GM19023 (cell line): ENCODE measurements around the gene CREB3.
A peak's percentile ranks its signal among the peaks of the same experiment; 100 is the strongest.

Source experiments
- ATAC-seq: cut with Tn5 transposase; IDR thresholded peaks from one replicate; pipeline ENCODE4 v1.9.1; 2021; ENCODE audit warnings: mild to moderate bottlenecking, moderate library complexity; ENCODE audit not compliant: unreplicated experiment

Gene CREB3

DNA sequence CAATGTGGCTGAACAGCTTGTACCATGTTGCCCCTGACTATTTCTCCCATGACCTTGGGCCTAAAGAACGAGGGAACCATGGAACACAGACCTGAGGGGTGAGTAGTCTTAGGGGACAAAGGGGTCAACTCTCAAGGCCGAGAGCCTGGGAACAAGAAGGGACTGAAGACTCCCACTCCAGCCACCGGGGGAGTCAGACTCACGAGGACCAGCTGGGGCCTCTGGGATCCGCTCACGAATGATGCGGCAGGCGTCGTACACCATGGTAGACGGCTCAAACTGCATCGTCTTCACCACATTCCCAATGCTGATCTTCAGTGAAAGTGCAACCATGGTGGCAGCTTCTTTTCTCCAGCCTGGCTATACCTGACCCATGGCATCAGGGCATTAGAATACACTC is 7.1 kb upstream of the CREB3 start:
- no peak for ATAC-seq

DNA sequence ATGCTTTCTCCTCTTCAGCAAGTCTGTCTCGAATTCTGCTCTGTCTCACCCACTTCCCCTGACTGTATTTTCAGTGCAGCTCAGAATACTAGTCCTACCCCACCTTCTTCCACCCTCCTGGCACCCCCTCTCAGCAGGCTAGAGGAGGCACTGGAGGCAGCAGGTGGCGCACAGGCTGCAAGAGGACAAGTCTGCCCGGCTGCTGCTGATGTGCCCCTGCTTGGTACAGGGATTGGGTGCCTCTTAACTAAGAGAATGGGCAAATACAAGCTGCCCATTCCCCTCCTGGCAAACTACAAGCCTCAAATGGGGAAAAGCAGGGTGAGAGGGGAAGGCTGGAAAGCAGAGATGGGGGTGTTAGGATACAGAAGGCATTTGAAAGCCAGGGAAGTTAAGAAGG is 5.5 kb upstream of the CREB3 start:
- ATAC-seq: no peak

DNA sequence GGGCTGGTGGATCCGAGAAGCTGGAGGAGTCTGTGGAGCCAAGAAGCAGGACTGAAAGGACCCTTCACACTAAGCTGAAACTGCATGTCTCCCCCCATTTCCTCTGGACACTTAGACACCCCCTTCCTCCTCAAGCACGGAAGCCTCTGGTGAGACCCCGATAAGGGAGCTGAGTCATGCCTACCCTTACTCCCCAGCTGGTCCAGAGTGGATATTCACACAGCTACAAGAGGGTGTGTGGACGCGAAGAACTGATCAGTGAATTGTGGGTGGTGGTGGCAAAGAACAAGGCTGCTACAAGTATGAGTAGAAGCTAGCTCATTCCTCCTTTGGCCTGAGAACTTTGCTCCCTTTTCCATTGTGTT is 4.8 kb upstream of the CREB3 start:
- no peak for ATAC-seq

DNA sequence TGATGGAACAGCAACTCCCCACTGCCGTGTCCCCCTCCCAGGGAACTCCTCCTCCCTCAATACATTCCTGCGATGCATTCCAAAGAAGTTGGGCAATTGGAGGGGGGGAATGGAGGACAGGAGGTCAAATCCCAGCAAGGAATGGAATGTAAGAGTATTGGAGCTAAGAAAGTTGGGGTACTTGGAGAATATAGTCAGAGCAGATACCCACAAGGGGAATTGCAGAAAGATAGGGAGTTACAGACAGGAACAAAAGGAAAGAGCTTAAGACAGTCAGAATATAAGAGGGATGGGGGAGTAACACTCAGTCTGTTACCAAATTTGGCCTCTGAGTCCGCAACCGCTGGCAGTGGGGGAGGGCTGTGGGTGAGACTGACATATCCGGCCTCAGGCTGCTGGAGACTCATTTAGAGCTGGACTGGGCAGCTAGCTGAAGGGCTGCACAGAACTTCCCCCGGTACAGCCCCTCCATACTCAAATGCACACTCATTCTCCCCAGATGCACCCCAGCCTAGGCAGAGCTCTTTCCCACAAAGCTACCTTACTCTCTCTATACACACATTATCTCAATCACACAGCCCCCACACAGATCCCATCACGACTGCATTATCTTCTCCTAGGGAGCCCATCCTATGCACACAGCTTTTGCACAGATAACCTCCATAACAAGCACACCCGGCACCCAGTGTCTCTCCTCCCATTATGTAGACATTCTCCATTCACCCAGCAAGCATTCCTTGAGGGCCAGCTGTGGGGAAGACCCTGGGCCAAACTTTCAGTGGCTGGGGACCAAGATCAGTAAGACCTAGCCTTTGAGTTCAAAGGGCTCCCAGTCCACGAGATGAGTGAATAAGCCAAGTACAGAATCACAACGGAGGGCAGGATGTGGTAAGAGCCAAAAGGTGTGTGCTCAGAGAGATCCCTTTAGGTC is 4.2 kb upstream of the CREB3 start:
- ATAC-seq: no peak

DNA sequence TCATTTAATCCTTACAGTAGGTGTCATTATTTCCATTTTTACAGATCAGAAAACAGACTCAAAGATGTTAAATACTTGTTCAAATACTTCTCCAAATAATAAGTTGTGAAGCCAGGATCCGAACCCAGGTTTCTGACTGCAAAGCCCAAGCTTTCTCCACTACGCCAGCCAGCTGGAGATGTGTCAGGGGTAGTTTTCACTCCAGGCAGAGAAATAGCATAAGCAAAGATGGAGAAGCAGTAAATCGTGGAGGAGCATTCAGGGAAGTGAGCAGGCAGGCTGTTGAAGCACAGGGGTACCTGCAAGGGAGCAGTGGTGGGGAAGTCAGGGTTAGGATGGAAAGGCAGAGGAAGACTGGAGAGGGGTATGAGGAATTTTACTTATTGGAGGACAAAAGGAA is 3.4 kb upstream of the CREB3 start:
- ATAC-seq: no peak

DNA sequence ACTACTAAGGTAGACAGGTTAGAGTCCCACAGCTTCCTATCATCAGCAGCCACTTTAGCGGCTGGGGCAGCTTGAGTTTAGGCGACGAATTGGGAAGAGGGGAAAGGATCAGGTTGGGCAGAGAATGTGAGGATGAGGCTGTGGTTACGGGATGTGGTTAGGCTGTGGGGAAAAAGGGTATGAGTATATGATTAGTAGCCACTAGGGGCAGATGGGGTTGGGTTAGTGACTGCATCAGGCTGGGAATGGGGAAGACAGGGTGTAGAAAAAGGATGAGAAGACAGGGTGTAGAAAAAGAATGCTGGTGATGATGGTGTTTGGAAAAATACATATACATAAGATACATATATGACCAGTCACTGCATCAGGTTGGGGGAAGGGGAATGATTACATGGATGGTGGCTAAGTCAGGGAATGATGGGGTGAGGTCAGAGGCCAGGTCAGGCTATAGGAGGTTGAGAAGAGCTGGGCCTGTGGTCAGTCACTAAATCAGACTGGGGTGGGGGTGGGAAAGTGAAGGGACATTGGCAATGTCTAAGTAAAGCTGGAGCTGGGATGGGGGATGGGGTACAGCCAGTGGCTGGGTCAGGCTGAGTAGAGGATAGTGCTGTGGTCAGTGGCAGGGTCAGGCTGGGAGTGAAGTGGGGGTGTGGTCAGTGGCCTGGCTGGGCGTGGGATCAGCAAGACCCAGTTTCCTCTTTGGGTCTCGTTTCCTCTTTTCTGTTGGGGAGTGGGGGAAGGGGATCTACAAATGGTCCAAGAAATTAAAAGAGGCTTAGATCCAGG is 2.6 kb upstream of the CREB3 start:
- ATAC-seq: no peak

DNA sequence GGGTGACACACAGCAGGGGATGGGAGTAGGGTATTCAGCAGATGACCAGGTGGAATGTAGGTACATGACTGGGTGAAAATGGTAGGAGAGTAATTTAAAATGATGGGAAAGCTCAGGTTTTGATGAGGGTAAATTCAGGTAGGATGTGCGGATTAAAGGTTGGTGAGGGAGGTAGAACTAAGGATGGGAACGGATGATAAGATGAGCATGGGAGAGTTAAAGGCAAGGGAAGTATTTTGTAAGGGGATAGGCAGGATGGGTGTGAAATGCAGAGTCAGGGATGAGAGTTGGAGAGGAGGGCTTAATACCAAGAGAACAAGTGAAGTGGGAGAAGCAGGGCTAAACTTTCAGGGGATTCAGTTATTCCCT is 2.0 kb upstream of the CREB3 start:
- ATAC-seq: no peak

DNA sequence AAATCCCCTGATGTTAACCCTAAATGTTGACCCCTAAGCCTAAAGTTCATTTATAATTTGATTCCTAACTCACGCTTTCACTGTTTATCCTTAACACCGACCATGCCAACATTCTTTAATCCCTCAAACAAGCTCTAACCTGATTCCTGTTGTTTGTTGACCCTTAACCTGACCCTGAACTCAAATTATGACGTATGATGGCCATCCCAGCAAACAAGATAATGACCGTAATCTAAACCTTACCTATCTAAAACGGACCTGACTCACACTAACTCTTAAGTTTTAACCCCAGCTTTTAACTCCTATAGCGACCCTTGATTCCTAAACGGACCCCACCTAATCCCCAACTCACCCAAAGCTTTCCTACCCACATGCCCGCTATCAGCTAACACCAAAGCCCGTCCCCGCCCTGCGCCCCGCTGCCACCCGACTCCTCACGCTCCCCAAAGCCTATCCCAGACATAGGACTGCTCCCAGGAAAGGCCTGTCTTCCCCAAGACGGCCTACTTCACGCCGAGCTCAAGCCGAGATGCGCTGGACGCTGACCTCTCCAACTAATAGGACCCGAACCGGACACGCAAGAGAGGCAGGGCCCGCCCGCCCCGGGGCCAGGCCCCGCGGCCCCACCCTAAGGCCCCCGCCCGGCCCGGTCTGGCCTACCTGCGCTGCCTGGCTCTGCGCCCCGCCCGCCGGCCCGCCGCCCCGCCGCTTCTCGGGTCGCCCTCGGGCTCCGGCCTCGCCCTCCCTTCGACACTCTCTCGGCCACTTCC is 866 bp upstream of the CREB3 start:
- ATAC-seq: peak; percentile 0

DNA sequence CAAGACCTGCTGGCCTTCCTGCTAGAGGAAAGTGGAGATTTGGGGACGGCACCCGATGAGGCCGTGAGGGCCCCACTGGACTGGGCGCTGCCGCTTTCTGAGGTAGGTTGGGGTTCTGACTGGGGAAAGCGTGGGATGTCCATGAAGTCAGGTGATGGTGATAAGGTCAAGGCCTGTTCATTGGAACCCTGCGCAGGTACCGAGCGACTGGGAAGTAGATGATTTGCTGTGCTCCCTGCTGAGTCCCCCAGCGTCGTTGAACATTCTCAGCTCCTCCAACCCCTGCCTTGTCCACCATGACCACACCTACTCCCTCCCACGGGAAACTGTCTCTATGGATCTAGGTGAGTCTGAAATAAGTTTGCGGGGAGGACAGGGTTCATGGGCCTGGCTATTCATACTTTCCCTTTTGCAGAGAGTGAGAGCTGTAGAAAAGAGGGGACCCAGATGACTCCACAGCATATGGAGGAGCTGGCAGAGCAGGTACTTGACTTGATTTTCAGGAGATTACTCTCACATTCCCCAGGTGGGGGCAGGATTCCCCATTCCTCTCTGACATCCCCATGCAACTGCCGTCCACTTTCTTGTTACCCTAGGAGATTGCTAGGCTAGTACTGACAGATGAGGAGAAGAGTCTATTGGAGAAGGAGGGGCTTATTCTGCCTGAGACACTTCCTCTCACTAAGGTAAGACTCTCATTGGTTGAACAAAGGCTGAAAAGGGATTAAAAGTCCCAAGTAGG is 505 bp downstream of the CREB3 start:
- no peak for ATAC-seq

DNA sequence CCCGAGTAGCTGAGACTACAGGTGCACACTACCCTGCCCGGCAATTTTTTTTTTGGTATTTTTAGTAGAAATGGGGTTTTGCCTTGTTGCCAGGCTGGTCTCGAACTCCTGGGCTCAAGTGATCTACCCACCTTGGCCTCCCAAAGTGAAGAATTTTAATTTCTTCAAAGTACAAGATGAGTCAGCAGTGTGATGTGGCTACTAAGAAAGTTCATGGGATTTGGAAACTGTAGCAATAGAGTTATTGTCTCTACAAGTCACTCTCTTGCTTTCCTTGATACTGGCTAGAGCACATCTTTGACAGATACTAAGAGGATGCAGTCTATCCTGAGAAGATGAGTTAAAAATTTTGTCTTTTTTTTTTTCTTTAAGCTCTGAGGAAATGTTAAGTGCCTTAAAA is 1.6 kb downstream of the CREB3 start:
- ATAC-seq: no peak

DNA sequence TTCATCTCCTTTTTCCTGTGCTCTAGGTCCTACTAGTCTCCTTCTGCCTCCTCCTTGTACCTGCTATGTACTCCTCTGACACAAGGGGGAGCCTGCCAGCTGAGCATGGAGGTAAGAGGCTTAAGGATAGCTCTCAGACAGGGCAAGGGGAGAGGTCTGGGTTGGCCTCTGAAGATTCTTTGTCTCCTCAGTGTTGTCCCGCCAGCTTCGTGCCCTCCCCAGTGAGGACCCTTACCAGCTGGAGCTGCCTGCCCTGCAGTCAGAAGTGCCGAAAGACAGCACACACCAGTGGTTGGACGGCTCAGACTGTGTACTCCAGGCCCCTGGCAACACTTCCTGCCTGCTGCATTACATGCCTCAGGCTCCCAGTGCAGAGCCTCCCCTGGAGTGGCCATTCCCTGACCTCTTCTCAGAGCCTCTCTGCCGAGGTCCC is 3.8 kb downstream of the CREB3 start:
- ATAC-seq: no peak

DNA sequence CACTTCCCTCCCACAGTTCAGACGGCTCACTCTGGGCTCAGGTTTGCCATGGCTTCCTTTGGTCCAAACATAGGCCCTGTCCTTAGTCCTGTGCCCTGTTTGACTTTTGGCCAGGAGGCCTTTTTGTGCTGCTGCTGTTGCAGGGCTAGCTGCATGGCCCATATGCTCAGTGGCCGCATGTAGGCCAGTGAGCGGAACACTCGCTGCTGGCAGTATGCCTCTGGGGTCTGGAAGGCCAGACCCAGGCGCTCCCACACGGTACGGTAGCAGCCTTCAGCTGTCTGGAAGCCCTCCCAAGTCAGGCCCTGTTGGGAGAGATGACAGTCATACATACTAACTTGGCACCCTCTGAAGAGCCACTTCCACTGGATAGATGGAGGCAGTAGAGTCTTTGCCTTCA is 4.7 kb downstream of the CREB3 start:
- no peak for ATAC-seq

DNA sequence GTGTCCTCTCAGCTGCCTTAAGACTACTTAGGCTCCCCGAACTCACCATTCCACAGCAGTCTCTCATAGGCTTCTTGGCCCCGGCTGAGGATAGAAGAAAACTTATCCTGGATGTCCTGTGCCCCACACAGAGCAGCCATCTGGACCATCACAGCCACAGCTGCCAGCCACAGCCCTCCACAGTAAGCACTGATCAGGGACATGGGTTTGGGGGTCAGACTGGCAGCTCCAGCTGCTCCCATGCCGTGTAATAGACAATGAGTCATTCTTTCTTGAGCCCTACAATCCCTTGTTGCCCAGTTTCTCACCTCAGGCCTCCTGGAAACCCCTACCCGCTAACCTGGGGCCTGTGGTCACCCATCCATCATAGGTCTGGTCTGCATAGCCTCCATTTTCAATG is 5.7 kb downstream of the CREB3 start:
- no peak for ATAC-seq

DNA sequence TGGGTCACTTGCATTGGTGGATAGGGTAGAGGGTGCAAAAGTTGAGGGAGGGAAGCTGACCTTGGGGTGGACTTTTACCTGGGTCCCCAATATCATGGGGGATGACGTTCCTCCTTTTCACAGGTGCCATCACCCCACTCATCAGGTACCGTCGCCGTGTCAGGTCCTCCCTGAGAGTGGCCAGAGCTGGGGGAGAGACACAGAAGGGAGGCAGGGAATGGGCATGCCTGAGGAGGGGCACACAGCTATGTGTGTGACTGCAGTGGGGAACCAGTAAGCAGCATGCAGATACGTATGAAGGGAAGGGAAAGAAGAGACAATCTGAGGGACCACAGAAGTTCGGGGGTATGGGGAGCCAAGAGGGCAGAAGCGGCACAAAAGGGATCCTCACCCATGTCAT is 6.5 kb downstream of the CREB3 start:
- ATAC-seq: no peak

DNA sequence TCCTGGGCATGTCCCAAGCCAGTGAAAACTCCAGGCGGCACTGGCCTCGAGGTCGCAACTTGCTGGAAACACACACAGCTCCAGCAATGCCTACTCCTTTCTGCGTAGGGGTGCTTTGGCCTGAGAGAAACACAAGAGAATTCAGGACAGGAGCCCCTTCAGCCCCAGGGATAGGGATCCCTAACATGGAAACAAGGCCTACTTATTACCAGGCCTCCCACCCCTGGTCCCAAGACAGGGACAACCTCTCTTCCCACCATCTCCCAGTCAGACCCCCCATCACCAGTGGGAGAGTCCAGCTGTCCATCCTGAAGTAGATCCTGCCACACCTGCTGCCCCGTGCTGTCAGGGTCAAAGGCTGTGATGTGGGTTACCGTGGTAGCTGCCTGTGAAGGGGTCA is 7.8 kb downstream of the CREB3 start:
- no peak for ATAC-seq

DNA sequence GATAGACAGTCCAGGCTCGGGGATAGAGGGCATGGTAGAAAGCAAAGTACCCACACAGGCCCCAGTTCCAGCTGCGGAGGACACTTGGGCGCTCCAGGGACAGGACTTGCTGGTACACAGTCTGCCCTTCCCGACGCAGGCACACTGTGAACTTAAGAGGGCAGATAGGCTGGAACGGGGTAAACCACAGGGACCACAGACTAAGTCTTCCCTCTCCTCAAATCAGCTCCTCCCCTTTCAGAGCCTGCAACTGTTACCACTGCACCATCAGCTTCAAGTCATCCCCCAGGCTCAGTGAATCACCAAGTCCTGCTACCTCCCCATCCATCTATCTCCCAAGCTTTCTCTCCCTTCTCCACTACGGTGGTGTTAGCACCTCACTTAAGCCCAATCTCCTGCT is 9.3 kb downstream of the CREB3 start:
- no peak for ATAC-seq

DNA sequence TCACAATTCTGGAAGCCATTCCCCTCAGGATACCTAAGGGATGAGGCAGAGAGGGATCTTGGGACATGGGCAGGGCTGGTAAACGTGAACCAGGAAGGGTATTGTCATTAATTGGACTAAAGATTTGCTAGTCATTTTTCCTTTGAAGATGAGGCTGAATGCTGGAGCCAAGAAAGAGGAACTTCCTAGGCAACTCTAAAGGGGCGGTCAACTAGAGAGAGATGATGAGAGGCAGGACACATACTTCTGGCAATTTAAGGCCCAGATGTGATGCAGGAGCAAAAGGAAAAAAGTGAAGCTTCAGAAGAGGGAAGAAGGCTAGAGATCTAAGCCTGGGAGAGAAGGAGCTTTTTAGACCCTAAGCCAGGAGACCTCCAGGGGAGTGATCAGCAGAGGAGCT is 11.0 kb downstream of the CREB3 start:
- ATAC-seq: no peak

DNA sequence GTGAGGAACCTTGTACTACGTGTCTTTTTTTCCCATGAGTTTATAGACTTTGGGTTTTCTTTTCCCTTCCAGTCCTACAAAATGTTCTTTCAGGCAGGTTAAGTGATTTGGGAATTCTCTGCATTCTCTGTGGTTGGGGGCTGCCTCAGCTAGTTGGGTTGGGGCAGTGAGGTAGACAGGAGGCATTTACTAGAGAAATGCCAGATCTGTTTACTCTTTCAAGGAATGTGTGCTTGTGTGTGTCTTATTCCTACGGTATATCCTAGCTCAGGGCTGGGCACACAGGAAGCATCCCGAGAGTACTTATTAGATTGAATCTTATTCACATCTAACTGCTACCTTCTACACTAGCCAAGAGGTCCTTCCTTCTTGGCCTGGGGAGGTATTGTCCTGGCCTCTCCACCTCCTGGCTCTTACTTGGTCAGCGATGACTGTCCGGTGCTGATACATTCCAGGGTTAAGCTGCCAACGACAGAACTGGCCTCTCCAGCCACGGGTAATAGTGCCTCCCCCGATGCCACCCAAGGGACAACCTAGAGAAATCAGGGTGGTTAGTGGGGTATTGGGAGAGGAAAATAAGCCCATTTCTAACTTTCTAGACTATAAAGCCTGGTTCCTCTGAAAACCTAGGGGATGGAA is 11.5 kb downstream of the CREB3 start:
- no peak for ATAC-seq

DNA sequence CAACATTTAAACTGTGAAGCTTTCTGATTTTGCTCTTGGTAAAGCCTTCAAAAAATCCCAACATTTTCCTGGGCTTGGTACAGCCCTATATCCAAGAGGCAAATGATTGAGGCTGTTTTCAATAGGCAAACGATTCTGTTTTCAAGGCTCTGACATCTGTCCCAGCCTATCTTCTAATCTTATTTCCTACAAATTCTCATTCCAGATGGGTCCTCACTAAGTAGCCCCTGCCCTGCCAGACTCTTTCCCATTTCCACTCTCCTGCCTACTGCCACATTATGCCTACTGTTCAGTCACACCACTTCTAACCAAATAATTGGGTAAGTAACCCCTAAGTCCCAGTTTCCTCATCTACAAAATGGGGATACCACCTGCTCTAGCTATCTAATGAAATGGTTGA is 13.1 kb downstream of the CREB3 start:
- no peak for ATAC-seq

DNA sequence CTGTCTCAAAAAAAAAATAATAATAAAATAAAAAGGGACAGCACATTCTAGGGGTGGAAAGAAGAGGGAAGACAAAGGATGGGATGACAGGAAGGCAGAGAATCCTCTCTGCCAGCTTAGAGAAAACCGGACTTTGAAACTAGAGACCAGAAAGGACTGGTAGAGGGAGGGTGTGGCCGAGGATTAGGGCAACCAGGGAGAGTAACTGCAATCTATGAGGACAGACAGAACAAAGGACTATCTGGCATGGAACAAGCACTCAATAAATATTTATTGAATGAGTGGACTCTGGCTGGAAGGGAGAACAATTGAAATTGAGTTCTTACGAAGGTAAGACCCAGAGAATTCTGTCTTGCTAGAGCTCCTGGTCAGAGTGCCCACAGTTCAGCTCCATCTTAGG is 14.1 kb downstream of the CREB3 start:
- ATAC-seq: no peak
